RPMI7951 (cell line): ENCODE results near the gene PLEKHA5. TPM values are rescaled to one million over a fixed set of nuclear protein-coding genes. Genes with fewer than 3 reads are reported as not detected.
A peak's percentile ranks its signal among the peaks of the same experiment; 100 is the strongest.
"Not testable (repeated sequence)": the region's sequence is repeated elsewhere in the genome, so short reads cannot be mapped to it uniquely, and the experiment has no call there.

Experiments
- DNase-seq: peaks from one replicate; pipeline ENCODE4 v3.0.0-alpha.2; 2012; ENCODE audit warnings: low read depth
- total RNA-seq: library from RNA; depleted of rRNA; stranded (reverse); fragments of >200 nt; shearing (Covaris generic); gene quantifications from 2 replicates; pipeline ENCODE4 v1.2.3, GENCODE V29; 2014

PLEKHA5 gene
- total RNA-seq, 1 experiment from 2014 or later, result 36.6 TPM

DNA sequence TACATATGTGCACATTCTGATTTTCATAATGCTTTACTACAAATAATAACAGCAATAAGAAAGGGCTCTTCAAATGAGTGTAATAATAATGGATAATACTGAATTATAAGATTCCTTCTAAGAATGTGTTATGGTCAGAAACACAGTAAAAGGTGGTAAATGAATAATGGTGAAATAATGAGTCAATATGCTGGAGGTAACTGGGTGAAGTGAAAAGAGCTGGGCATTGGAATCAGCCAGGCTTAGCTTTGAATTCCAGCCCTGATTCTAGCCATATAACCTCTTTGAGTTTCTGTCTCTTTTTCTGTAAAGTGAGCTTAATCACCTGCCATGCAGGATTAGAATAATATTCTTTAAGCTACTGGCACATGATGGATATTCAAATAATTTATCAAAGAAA is 39.1 kb downstream of the PLEKHA5 start:
- DNase-seq, result no peak

DNA sequence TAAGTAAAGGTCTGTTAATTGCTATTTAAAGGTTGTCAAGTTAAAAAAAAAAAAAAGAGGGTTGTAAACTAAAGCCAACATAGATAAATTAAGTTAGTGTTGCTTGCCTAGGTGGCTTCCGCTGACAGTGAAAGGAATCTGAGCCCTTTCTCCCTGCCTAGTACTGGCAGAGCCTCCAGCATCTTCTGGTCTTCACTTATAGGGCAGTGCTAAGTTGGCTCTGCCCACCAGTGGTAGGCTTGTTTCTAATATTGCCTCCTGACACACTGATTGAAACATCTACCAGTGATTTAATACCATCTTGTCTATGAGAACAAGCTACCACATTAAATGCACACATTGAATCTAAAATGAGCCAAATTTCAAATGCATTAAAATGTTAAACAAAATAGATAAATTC is 39.7 kb downstream of the PLEKHA5 start:
- no peak for DNase-seq

DNA sequence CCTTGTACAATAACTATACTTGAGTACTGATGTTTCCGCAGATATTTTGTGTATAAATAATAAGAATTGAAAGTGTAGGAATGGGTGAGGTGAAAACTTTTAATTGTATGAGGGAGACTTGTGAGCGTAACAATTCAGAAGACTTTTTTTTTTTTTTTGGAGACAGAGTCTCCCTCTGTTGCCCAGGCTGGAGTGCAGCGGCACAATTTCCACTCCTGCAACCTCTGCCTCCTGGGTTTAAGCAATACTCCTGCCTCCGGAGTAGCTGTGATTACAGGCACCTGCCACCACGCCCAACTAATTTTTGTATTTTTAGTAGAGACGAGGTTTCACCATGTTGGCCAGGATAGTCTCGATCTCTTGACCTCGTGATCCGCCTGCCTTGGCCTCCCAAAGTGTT is 40.8 kb downstream of the PLEKHA5 start:
- not testable (repeated sequence) for DNase-seq

DNA sequence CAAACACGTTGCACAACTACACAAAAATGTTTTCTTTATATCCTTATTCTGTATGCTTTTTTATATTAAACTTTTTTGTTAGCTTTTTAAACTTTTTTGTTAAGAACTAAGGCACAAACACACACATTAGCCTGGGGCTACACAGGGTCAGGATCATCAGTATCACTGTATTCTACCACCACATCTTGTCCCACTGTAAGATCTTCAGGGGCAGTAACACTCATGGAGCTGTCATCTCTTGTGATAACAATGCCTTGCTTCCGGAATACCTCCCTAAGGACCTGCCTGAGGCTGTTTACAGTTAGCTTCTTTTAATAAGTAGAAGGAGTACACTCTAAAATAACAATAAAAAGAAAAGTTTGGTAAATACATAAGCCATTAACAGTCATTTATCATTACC is 42.2 kb downstream of the PLEKHA5 start:
- peak; percentile 41 for DNase-seq

DNA sequence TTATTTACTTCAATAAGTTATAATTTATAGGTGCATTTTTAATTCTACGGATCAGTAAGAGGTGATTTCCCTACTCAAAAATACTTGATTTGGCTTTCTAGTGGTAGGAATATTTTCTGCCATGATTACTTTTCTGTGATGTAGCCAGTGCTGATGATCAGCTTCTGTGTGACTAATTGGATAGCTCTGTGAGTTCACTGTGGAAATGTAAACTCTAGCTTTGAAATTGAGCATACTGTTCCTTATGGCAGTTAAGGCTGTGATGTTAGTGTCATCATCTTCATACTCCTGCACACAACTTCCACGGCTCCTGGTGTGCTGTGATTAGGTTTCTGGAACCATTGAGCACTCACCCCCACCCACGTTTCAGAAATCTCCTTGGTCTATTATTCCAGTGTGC is 48.2 kb downstream of the PLEKHA5 start:
- DNase-seq, result no peak

DNA sequence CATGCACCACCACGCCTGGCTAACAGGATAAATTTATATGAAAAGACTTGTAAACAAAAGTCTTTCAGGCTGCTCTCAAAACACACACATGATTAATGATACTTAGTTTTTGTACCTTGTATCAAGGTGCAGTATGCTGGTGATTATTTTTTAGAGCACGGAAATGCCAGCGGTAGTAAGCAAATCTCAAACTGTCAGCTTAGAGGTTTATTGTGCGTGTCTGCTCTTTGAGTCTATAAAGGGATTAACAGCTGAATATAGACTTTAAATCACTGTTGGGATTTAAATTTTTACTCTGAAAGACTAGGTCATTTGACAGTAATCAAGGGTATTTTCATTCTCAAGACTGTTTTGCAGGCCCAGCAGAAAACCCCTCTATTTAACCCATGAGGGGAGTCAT is 50.5 kb downstream of the PLEKHA5 start:
- DNase-seq, result no peak

DNA sequence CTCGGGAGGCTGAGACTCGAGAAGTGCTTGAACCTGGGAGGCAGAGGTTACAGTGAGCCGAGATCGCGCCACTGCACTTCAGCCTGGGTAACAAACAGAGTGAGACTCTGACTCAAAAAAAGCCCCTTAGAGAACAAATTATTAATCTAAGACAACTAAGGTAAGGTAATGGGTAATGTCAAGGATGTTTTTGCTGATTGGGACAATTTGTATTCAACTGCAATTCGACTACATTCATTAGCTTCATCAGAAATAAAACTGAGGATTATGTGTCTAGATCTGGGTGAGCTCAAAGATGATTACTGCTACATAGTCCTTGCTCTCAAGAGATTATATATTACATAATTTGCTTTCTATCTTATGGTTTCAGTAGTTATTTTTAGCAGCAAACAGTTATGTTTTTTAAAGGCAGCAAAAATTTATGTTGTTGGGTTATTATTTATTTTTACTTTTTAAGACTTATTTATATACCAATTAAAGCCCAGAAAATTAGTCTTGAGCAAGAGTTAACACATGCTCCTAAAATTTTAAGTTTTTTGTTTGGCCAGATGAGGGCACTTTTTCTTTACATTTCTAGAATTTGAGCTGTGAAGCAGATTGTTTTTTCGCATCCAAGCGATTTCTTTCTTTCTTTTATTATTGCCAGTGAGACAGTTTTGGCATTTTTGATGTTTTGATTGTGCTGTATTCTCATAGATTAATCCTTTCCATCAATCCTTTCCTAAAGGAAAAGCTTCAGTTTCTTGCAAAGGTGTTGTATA is 52.3 kb downstream of the PLEKHA5 start:
- no peak for DNase-seq

DNA sequence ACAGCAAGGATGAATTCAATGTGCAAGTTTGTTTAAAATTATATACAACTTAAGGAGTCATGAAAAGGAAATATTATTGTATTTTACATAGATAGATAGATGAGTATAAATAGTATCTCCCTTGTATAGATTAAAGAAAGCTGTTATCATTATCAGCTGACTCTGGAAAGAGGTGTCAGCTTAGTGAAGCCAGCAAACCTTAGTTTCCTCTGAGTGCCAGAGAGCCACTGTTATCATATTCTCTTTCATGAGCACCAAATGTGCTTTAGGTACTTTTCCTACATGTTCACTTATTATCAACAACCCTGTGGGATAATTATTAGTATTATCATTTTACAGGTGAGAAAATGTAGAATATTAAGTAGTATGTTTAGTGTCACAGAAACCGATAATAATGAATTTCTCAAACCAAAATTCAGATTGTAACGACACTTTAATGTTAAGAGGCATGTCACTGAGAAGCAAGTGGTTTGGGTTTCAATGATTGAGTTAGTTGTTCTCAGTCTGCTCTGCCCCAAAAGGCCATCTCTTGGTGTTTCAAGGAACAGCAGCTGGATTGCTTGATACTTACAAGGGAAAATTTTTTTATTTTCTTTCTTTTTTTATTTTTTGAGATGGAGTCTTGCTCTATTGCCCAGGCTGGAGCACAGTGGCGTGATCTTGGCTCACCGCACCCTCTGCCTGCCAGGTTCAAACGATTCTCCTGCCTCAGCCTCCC is 53.7 kb downstream of the PLEKHA5 start:
- DNase-seq, result peak; percentile 20

DNA sequence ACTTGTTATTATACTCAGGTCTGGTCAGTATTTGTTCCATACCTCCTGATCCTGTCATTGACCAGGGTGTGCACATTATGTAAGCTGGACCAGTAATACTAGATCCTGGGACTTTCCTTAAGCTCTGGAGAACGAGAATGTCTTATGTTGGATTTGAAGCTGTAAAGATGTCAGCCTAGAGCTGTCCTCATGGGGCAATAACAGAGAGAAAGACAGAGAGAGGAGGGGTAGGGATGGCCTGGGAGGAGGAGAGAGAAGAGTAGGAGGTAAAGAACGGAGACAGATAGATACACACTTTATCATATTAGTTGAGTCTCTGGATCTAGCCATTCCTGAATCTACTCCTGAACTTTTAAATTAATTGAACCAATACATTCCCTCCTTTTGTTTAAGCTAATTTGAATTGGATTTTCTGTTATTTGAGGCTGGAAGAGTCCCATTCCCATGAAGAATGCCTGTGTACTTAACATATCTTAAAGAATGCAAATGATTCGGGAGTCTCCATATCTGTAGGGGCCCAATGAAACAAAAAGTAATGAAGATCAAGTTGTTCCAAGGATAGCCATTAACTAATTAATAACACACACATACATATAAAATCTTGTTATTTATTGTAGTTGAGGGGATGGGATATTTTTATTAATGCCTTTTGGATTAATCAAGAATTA is 55.9 kb downstream of the PLEKHA5 start:
- DNase-seq, result no peak

DNA sequence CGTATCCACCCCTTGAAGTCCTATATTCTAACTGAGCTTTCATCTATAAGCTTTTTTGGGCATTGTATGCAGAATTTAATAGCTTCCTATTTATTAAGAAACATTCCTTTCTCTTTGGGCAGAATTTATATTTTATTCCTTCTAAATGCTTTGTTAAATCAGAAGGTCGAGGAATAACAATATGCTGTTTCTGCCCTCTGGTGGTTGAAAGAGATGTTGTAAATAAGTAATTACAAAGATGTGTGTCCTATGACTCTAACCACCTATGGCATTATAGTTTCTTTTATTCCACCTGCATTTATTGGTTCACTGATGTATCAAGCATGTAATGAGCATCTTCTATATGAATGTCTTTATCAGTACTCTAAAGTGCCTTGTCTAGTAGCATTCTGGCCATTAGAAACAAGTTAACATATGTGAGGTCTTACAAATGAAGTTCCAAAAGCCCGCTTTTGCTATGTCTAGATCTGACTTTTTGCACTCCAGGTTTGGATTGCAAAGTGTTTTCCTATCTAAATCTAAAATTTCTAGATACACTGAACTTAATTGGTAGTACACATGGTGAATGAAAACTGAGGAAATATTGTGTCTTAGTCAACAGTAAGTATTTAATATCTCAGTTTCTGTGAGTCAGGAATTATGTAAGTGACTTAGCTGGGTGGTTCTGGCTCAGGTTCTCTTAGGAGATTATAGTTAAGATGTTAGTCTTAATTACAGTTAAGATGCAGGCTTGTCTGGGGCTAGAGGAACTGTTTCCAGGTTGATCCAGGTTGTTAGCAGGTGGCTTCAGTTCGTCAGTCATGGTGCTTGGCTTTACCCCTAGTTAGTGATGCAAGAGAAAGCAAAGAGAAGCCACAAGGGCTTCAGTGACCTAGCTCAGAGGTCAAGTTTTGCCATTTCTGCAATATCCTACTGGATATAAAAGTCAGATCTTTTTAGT is 57.5 kb downstream of the PLEKHA5 start:
- peak; percentile 54 for DNase-seq

DNA sequence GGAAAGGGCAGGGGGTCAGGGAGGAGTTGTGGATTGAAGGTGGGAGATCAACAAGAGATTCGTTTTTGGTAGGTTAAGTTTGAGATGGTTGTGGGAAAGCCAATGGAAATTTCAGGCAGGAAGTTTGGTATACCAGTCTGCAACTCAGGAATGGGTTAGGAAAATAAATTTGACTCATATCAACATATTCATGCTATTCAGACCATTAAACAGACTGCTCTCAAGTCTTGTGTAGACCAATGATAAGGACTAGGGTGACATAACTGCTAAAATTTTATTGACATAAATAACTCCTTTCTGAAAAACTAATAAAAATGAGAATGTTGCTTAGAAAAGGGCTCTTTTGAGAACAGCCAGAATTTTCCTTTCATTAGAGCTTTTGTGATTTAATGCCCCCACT is 60.0 kb downstream of the PLEKHA5 start:
- no peak for DNase-seq

DNA sequence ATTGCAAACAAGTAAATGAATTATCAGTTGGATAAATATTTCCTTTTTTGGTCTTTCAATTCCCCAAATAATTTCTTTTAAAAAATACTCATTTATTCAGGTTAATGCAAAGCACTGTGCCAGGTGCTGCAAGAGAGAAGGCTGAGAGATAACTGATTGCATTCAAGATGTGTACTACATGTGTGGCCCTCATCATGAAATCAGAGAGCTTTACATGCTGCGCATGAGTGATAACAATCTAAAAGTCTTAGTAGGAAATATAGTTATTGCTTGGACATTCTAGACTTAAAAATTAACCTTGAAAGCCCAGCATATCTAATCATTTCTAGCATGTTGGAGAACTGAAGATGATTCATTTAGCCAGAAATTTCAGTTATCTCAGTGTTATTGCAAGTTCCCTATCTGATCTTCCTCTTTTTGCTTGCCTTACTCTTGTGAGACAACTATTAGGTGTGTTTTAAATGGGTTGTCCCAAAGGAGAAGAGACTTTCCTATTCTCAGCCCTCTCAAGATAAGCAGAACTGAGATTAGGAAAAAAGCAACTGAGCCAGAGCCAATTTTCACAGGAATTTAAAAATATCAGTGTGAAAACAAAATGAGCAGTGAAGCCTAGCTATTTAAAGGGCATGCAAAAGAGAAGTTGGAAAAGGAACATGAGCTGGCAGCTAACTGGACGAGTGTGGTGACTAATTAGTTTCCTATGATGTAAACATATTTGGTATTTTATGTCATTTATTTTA is 60.9 kb downstream of the PLEKHA5 start:
- peak; percentile 18 for DNase-seq

DNA sequence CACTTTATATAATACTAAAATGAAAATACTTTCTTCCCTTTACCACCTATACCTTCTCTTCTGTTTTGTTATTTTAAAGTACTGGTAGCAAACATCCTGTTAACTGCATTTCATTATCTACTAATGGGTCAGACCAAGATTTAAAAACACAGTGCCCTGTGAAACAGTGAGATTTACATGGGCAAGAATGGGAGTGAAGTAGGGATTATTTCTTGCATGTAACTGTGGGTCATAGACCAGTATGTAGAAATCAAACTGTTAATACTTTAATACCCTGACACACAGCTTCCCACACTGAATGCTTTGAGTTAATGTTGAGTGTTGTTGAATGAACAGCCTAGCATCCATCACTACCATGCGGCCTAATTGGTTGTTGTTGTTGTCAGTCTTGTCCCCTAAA is 61.6 kb downstream of the PLEKHA5 start:
- DNase-seq, result no peak

DNA sequence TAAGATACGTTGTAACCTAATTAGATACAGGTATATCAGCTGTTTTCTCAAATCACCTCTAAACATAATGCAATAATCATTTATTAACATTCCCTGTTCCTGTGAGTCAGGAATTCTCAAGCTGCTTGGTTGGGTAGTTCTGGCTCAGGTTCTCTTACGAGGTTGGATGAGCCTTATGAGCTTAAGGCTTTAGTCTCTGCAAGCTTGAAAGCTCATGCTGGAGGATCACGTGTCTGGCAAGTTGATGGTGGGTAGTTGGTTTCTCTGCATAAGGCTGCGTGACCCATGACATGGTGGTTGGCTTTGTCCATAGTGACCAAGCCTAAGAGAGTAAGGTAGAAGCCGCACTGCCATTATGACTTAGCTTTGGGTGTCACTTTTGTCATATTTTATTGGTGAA is 62.0 kb downstream of the PLEKHA5 start:
- DNase-seq, result no peak

DNA sequence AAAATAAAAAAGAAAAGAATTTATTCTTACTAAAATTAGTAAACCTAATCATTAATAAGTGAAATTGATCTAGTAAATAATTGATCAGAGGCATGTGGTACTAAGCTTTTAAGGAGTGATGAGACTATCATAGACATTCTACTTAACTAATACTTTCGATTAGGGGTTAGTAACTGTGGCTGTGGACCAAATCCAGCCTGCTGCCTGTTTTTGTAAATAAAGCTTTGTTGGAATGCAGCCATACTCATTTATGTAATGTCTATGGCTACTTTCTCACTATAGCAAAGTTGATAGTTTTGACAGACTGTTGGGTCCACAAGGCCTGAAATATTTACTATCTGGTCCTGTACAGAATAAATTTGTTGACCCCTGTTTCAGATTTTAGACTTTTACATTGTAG is 63.2 kb downstream of the PLEKHA5 start:
- DNase-seq, result no peak

DNA sequence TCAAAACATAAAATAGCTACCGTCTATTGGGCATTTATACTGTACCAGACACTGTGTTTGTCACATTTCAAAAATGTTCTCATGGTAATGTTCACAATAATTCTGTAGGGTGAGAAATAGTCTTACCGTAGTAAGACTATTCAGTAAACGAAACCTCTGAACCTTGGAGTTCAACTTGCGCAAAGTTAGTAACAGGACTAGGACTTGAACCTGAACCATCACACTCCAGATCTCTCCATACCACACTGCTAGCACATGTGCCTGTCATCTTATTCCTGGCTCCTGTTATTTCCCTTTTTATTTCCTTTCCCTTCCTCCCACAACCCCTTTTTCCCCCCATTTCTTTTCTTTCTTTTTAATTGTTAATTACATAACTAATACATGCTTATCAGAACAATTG is 65.4 kb downstream of the PLEKHA5 start:
- DNase-seq, result no peak

DNA sequence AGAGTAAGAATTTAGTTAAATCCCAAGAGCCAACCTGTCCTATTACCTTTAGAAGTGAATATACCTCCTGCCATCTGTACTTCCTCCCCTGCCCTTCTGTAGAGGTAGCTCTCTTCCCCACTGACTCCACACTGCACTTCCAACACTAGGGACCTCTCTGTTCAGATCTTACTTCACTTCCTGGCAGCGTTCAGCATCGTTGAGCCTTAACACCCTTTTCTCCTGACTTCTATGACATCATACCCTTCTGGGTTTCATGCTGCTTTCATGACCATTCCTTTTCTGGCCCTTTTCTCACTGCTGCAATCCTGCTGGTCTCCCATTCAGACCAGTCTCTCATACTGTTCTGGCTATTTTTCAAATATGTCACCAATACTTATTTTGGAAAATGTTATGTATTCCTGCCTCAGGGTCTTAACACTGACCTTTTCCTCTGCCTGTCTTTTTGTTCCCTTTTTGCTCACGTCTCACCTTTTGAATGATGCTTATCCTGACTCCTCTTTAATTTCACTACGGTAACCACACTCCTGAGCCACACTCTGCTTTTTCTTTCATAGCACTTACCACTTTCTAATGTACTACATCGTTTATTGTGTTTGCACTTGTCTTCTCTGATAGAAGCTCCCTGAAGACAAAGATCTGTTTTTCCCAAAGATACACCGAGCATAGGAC is 67.6 kb downstream of the PLEKHA5 start:
- peak; percentile 16 for DNase-seq

DNA sequence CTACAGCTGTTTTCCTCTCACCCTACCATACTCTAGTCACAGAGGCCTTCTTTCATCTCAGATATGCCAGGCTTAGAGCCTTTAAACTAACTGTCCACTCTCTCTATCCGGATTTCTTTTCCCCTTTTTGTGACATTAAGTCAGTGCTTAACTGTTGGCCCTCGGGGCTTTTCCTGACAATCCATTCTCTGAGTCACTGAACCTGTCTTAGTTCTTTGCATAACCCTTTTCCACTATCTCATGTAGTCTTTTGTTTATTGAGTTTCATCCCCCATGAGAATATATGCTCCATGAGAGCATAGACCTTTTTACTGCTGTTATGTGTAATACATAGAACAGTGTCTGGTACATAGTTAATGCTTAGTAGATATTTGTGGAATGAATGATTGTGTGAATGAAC is 68.7 kb downstream of the PLEKHA5 start:
- peak; percentile 94 for DNase-seq

DNA sequence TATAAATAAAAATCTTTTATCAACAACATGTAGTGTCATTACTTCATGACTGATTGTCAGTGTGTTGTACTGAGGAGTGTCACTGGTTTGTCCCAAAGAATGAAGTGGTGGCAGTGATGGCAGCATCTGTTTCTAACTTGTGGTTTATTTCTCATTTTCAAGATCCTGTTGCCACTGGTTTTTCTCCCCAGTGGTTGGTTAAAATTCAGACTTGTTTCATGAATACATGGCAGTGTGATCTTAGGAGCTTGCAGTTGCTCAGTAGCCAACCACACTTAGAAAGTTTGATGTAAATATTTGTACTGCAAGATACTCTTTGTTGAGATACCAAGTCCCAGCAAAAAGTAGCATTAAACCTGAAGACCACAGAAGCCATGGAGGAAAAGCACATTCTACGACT is 69.8 kb downstream of the PLEKHA5 start:
- peak; percentile 30 for DNase-seq

DNA sequence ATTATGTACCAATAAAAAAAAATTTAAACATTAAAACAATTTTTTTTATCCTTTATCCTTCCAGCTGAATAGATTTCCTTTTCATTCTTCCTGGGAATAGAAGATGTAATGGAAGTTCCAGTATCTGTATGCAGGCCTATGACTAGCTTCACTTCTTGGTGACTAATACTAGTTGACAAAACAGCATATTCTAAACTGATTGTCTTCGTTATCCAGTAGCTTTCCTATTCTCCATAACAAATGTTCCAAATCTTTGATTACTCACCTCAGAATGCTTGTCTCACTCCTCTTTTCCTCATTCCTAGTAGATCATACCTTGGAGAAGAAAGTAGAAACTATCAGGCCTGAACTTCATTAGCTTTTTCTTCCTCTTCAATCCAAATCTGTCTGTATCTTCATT is 70.7 kb downstream of the PLEKHA5 start:
- peak; percentile 58 for DNase-seq

DNA sequence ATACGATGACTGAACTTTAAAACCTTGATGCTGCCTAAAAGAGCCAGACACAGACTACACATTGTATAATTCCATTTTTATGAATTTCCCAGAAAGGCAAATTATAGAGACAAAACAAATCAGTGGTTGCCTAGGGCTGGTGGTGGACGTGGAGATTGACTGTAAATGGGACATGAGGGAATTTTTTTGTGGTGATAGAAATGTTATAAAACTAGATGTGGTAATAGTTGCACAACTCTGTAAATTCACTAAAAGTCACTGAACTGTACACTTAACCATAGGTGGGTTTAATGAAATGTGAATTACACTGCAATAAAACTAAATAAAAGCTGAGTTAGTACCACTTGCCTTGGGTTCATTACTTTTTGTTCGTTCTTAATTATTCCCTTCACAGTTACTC is 72.1 kb downstream of the PLEKHA5 start:
- DNase-seq, result peak; percentile 24
